Measurements from ENCODE around the gene GRPEL2.

DNA sequence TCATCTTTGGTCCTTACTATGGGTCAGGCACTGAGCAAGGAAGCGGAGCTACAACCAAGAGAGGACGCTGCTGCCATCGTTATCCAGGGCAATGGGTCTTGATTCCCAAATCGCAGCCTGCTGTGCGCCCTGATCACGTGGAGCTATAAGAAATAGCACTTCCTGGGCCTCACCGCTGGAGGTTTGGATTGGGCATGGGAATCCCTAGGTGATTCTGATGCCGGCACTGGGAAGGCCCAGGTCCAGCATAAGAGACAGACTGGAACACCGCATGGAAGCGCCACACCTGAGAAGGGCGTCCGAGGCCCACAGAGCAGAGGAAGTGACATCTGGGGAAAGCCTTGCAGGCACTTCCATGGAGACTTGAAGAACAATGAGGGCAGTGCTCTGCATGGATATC, 30.8 kb downstream of the GRPEL2 start:
- TF ChIP-seq ZNF274 (IDR thresholded peaks at IDR 0.05; ENCODE audit: low read depth, low read length) (no peak), YY1 (IDR thresholded peaks at IDR 0.05; ENCODE audit: insufficient read depth, insufficient read length) (no peak), SUZ12 (IDR thresholded peaks at IDR 0.05; ENCODE audit: extremely low read depth, insufficient read depth, insufficient read length) (no peak)
